Muscle of leg (tissue), 11 donors: ENCODE measurements around the gene CRIP1. TPM values are rescaled to one million over a fixed set of nuclear protein-coding genes. Genes with fewer than 3 reads are reported as not detected.
A peak's percentile ranks its signal among the peaks of the same experiment; 100 is the strongest.

Source experiments
- DNase-seq: peaks from one replicate; pipeline ENCODE4 v3.0.0; 2013
- H3K27ac ChIP-seq: one replicate; pipeline ENCODE4 v1.5.1; 2013; ENCODE audit warnings: mild to moderate bottlenecking, low read length, control low read depth
- H3K27me3 ChIP-seq: one replicate; pipeline ENCODE4 v1.6.1; 2013; ENCODE audit warnings: low read length; ENCODE audit not compliant: control insufficient read depth, insufficient read depth
- H3K36me3 ChIP-seq: one replicate; pipeline ENCODE4 v1.6.1; 2013; ENCODE audit warnings: low read length; ENCODE audit not compliant: control insufficient read depth, insufficient read depth
- H3K4me1 ChIP-seq: one replicate; pipeline ENCODE4 v1.6.1; 2013; ENCODE audit warnings: low read length; ENCODE audit not compliant: control insufficient read depth, insufficient read depth
- H3K4me3 ChIP-seq: one replicate; pipeline ENCODE4 v1.5.1; 2013; ENCODE audit warnings: low read length, control low read depth
- H3K9me3 ChIP-seq: replicated peaks from 2 replicates; pipeline ENCODE4 v1.6.1; 2013; ENCODE audit warnings: low read depth, low read length; ENCODE audit not compliant: control insufficient read depth
- WGBS: methylation state at CpG from one replicate; pipeline ENCODE4 v1.1.5; 2013; ENCODE audit warnings: missing lambda C conversion rate; ENCODE audit not compliant: insufficient coverage; 5-methylcytosine and 5-hydroxymethylcytosine counted together
- polyA plus RNA-seq, 8 donors: library from polyadenylated mRNA; unstranded; fragments of 120-200 nt; gene quantifications; one replicate each; pipeline versions ENCODE4 v1.2.1 to v1.2.3, GENCODE V29; 2013; ENCODE audit warnings: inconsistent platforms in 1 of 8, low replicate concordance in 1 of 8; ENCODE audit not compliant: insufficient read length in 8 of 8, insufficient read depth in 1 of 8
- total RNA-seq: library from RNA; stranded (reverse); fragments of 120-200 nt; gene quantifications from one replicate; pipeline ENCODE4 v1.2.4, GENCODE V29; 2013

Gene CRIP1
- total and polyA plus RNA-seq, 9 donors: 32.6 to 64.4 (median 56.2) TPM

GRCh38 chr14:105487449-105487985 is 831 bp downstream of the CRIP1 start:
- H3K27ac ChIP-seq: peak overlapping the region; percentile 59
- DNase-seq: peak; percentile 65
- peak overlapping the region; percentile 41 for H3K4me3 ChIP-seq
- H3K4me1 ChIP-seq: peaks cover 79% of the 10 kb centered on the region
- peaks cover 25% of the 10 kb centered on the region for H3K27me3 ChIP-seq
- H3K36me3 ChIP-seq: peaks cover 6% of the 10 kb centered on the region
- H3K9me3 ChIP-seq: no peaks in the 10 kb centered on the region
- 3% methylated on average over 26 of the region's 48 CpGs for WGBS

- Histone ChIP-seq H3K36me3 (peaks cover 7% of the 10 kb centered on the region), H3K4me3 (peak overlapping the region; percentile 41), H3K9me3 (no peaks in the 10 kb centered on the region), H3K4me1 (peaks cover 72% of the 10 kb centered on the region), H3K27ac (peak overlapping the region; percentile 81), H3K27me3 (peaks cover 25% of the 10 kb centered on the region)
- peak; percentile 42 for DNase-seq
- WGBS: 67% methylated on average over 23 of the region's 26 CpGs
Observed at GRCh38 chr14:105487986-105488777, 1.5 kb downstream of the CRIP1 start.

DNA sequence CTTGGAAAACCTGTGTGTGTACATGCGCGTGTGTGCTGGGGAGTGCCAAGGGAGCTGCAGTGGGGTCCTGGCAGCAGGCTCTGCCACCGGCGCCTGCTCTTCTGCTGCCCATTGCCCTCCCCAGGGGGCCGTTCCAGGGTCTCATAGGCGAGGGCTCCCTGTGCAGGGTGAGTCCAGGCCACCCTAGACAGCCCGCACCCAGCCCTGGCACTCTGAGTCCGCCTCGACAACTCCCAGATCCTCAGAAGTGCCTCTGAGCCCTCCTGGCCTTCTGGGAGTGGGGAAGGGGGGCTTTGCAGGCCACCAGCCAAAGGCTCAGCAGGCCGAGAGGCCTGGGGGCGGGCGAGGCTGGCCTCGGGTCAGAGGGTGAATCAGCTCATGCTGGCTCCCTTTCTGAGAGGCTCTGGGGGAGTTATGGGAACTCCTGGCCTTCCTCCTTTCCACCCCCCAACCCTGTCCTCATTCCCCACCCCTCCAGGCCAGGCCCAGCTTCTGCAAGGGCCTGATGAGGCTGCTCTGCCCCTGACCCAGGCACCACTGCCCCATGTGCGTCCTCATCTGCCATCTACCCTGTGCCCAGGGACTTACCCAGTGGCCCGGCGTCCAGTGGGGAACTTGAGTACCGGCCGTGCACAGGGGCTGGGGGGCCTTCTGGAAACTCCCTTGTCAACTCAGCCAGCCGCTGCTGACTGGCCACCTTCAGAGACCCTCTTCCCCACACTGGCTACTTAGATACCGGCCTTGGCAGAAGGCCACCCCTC is 2.3 kb downstream of the CRIP1 start:
- WGBS: 75% methylated on average over 7 of the region's 20 CpGs
- Histone ChIP-seq H3K36me3 (peaks cover 7% of the 10 kb centered on the region), H3K27ac (peak overlapping the region; percentile 81), H3K27me3 (peaks cover 25% of the 10 kb centered on the region), H3K4me1 (peaks cover 64% of the 10 kb centered on the region), H3K9me3 (no peaks in the 10 kb centered on the region), H3K4me3 (no peak overlapping the region)
- DNase-seq: peak; percentile 53

GRCh38 chr14:105489542-105490266 is 3.0 kb downstream of the CRIP1 start:
- Histone ChIP-seq H3K36me3 (peaks cover 7% of the 10 kb centered on the region), H3K27me3 (peaks cover 25% of the 10 kb centered on the region), H3K27ac (peak overlapping the region; percentile 89), H3K4me1 (peaks cover 57% of the 10 kb centered on the region), H3K4me3 (peak overlapping the region; percentile 60), H3K9me3 (no peaks in the 10 kb centered on the region)
- WGBS: under 1% methylated on average over 24 of the region's 44 CpGs
- peak; percentile 96 for DNase-seq

DNA sequence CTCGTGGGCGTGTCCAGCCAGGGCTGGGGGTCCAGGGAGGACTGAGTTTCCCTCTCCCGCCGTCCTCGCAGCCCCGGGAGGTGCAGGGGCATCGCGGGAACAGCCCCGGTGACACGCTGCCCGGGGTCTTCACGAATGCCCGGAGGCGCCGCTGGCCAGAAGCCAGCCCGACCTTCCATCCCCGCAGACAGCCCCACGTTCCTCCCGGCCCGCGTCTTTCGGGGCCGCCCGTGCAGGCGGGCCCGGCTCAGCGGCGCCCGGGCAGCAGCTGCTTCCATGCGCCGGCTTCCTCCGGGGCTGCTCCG is 3.5 kb downstream of the CRIP1 start:
- under 1% methylated on average over 33 of the region's 33 CpGs for WGBS

DNA sequence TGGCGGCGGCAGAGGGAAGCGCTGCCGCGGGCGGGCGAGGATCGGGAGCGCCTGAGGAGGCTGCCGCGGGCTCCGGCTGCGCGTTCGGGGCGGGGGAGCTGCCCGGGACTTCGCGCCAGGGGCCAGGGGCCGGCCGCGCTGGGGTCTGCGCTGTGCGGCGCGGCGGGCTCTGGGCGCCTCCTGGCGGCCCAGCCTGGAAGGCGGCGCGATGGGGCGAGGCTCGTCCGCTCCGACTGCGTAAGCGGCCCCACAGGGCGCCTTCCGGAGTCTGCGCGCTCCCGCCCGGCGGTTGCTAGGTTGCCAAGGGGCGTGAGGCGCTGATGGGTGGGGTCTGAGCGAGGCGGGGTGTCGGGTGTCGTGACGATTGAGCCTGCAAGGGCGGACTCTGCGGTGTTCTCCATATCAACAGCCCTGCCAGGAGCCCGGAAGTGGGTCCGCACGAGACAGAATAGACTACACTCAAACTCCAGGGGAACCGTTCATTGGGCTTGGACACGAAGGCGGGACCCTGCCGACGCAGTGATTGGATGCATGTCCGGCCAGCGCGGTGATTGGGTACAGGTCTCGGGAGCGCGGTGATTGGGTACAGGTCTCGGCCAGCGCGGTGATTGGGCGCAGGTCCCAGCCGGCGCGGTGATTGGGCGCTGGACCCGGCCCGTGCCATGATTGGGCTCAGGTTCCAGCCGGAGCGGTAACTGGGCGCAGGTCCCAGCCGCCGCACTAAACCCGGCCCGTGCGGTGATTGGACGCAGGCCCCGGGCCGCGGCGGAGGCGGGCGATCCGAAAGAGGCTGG is 4.1 kb downstream of the CRIP1 start, which contains the start of gene TEDC1:
Gene TEDC1 (plus strand): TSS at position 675 of the 794 bp plus-strand sequence. CDS start 130 bp downstream, outside the sequence.
- under 1% methylated on average over 94 of the region's 94 CpGs for WGBS
- peak within 1 kb of the TSS; percentile 89 for H3K27ac ChIP-seq
- H3K4me3 ChIP-seq: peak within 1 kb of the TSS; percentile 60
- peak; percentile 100 for DNase-seq
- peaks cover 7% of the 10 kb centered on the region for H3K36me3 ChIP-seq
- H3K9me3 ChIP-seq: no peaks in the 10 kb centered on the region
- peaks cover 22% of the 10 kb centered on the region for H3K27me3 ChIP-seq
- peaks cover 48% of the 10 kb centered on the region for H3K4me1 ChIP-seq

More for the DNA sequence above, 3.5 kb downstream of the CRIP1 start:
- H3K4me1 ChIP-seq: peaks cover 54% of the 10 kb centered on the region
- H3K36me3 ChIP-seq: peaks cover 7% of the 10 kb centered on the region
- H3K27me3 ChIP-seq: peaks cover 25% of the 10 kb centered on the region
- peak overlapping the region; percentile 89 for H3K27ac ChIP-seq
- no peaks in the 10 kb centered on the region for H3K9me3 ChIP-seq
- peak overlapping the region; percentile 60 for H3K4me3 ChIP-seq
- no peak for DNase-seq

GRCh38 chr14:105491366-105491973 is 4.8 kb downstream of the CRIP1 start:
- Histone ChIP-seq H3K36me3 (peaks cover 7% of the 10 kb centered on the region), H3K9me3 (no peaks in the 10 kb centered on the region), H3K4me3 (peak overlapping the region; percentile 57), H3K27me3 (peaks cover 15% of the 10 kb centered on the region), H3K4me1 (peaks cover 41% of the 10 kb centered on the region), H3K27ac (peak overlapping the region; percentile 85)
- 1% methylated on average over 52 of the region's 53 CpGs for WGBS
- DNase-seq: no peak

DNA sequence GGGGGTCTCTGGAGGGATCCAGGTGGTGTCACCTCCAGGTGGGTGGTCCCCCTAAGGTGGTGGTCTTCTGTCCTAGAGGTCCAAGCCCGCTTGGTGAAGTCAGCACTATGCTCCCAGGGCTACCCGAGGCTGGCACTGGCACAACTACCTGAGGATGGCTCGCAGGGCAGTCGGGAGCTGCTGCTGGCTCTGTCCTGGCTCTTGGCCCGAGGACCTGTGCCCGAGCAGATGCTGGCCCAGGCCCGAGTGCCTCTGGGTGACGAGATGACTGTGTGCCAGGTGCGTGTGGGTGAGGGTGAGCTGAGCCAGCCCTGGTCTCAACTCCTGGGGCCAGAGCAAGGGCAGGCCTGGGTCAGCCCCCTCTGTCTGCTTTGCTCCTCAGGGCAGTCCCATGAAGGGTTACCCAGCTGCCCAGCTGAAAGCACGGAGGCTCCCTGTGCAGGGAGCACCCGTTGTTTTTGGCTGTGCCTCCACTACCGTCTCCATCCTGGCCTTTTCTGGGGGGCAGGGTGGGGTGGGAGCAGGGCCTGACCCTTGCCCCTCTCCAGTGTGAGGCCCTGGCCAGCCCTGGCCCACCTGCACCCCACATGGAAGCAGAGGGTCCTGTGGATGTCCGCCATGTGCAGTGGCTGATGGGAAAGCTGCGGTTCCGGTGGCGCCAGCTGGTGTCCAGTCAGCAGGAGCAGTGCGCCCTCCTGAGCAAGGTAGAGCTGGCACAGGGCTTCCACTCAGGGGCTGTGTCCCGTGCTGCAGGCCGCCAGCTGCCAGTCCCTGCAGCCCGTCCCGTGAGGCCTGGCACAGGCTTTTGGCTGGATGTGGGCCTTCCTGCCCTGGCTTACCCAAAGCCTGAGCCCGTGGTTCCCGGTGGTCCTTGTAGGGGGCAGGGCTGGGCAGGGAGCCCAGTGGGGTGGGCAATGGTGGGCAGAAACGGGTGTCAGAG is 5.6 kb downstream of the CRIP1 start:
- 75% methylated on average over 18 of the region's 24 CpGs for WGBS
- Histone ChIP-seq H3K4me3 (no peak overlapping the region), H3K27ac (no peak overlapping the region), H3K27me3 (peaks cover 6% of the 10 kb centered on the region), H3K36me3 (peaks cover 7% of the 10 kb centered on the region), H3K9me3 (no peaks in the 10 kb centered on the region), H3K4me1 (peaks cover 38% of the 10 kb centered on the region)
- DNase-seq: no peak
